Skeletal muscle cell (primary cell): ENCODE results near the gene UBALD2.
"Not testable (repeated sequence)": the region's sequence is repeated elsewhere in the genome, so short reads cannot be mapped to it uniquely, and the experiment has no call there.

Experiments
- DNase-seq: peaks from one replicate; pipeline ENCODE4 v3.0.0-alpha.2; 2010; ENCODE audit warnings: low read depth
- H3K4me3 ChIP-seq: 2 replicates; pipeline ENCODE4 v1.5.1; 2011; ENCODE audit warnings: low read depth, mild to moderate bottlenecking, control low read depth, low read length, moderate library complexity

Gene UBALD2

GRCh38 chr17:76264755-76265623, at the start of gene UBALD2:
TSS of gene UBALD2 (plus strand) at chr17:76265348. CDS start at chr17:76265506, 158 bp downstream.
- H3K4me3 ChIP-seq: peak within 1 kb of the TSS; percentile 70
- peak; percentile 99 for DNase-seq

DNA sequence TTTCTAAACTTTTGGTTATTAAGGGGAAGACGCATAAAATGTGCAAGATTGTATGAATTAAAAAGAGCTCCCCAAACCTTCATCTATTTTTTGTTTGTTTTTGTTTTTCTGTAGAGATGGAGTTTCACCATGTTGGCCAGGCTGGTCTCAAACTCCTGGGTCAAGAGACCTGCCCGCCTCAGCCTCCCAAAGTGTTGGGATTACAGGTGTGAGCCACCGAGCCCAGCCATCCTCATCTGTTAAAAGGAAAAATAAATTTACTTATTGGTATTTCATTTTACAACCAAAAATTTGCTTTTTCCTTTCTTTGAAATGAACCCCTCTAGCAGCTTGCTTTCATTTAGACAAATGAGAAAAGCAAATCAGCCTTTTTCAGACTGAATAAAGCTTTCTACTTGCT, 48.1 kb upstream of the UBALD2 start:
- DNase-seq: no peak
- H3K4me3 ChIP-seq: no peak overlapping the region

GRCh38 chr17:76219670-76220383, 45.3 kb upstream of the UBALD2 start:
- DNase-seq: no peak
- H3K4me3 ChIP-seq: no peak overlapping the region

DNA sequence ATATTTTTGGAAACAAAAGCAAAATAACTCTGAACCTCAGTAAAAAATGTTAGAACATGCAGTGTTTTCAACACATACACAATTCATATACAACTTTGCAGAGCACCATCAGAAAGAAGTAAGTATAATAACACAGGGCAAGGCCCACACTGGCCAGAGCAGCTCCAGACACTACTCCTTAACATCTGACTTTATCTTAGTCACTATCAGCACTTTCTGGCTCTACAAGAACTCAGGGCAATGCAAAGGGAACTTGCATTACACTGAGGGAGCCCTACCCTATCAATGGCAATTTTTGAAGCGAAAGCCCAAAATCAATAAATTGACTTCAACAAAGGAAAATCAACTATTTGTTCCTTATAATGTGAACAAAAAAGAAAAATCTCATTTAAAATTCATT, 41.3 kb upstream of the UBALD2 start:
- DNase-seq: no peak
- no peak overlapping the region for H3K4me3 ChIP-seq

DNA sequence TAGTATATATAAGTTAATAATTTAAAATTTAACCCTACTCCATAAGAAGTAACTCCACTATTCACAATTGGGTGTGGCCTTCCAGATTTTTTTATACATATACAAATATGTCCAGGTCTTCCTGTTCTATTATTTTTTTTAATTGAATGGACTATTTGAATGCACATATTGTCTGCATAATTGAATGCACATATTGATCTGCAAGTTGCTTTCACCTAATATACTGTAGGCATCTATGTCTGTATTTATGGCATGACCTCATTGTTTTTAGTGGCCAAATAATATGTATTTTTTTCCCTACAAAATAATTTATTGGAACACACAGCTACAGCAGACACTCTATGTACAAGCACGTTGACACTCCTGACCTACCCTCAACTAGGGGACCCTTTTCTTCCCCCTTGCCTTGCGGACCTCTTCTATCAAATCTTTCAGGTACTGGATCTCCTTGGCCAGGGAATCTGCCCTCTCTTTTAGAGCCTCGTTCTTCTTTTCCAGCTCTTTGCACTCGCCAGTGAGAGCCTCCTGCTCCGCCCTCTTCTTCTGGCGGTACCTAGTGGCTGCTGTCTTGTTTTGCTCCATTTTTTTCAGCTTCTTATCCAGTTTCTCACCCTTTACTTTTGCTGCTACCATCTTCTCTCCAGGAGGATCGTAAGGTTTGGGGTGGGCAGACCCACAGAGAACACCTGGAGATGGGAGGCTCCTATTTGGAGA, 39.6 kb upstream of the UBALD2 start:
- not testable (repeated sequence) for H3K4me3 ChIP-seq, DNase-seq

DNA sequence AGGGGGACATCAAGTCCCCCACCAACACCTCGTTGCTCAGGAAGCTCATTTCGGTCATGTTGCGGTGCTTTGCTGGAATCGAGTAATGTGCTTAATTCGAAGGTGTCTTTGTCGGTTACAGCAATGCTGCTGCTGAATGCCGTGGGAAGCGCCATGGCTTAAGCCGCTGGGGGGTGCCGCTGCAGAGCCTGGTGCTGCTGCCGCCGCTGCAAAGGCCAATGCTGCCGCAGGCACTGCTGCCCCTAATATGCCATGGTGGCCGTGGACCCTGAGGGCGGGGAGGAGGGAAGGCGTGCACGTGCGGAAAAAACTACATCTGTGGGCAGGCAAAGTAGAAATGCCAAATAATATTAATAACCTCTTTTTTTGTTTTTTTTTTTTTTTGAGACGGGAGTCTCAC, 38.4 kb upstream of the UBALD2 start:
- not testable (repeated sequence) for H3K4me3 ChIP-seq, DNase-seq

DNA sequence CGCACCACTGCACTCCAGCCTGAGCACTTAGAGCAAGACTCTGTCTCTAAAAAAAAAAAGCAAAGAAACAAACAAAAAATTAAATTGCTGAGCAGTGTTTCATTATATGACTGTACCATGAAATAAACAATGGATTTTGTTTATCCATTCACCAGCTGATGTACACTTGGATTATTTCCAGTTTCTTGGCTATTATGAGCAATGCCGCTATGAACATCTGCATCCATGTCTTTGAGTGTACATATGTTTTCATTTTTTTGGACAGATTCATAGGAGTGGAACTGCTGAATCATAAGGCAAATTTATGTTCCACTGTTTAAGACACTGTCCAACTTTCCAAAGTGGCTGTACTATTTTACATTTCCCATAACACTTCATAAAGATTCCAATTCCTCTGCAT, 32.8 kb upstream of the UBALD2 start:
- H3K4me3 ChIP-seq: no peak overlapping the region
- no peak for DNase-seq

GRCh38 chr17:76233588-76234353, 31.4 kb upstream of the UBALD2 start:
- H3K4me3 ChIP-seq: no peak overlapping the region
- no peak for DNase-seq

DNA sequence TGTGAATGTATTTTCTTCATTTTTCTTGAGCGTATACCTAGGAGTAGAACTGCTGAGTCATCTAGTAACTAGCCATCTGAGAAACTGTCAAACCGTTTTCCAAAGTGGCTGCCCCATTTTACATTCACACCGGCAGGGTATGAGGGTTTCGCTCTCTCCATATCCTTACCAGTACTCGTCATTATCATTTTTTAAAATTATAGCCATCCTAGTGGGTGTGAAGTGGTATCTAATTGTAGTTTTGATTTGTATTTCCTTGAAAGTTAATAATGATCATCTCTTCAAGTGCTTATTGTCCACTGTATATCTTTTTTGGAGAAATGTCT, 30.8 kb upstream of the UBALD2 start:
- DNase-seq: no peak
- no peak overlapping the region for H3K4me3 ChIP-seq

DNA sequence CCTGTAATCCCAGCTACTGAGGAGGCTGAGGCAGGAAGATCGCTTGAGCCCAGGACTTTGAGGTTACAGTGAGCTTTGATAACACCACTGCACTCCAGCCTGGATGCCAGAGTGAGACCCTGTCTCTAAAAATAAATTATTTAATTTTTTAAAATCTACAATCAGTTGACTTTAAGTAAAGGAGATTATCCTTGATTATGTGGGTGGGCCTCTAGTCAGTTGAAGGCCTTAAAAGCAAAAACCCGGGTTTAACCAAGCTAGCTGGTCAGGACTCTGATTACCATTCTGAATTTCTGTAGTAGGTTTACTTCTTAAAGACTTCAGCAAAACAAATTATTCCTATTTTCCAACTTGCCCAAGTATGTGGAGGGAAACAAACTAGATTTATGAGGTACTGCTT, 29.3 kb upstream of the UBALD2 start:
- H3K4me3 ChIP-seq: no peak overlapping the region
- no peak for DNase-seq

GRCh38 chr17:76236603-76237002, 28.5 kb upstream of the UBALD2 start:
- no peak for DNase-seq
- H3K4me3 ChIP-seq: no peak overlapping the region

- DNase-seq: no peak
- no peak overlapping the region for H3K4me3 ChIP-seq
These were observed 27.3 kb upstream of the UBALD2 start for GRCh38 chr17:76237859-76238313.

DNA sequence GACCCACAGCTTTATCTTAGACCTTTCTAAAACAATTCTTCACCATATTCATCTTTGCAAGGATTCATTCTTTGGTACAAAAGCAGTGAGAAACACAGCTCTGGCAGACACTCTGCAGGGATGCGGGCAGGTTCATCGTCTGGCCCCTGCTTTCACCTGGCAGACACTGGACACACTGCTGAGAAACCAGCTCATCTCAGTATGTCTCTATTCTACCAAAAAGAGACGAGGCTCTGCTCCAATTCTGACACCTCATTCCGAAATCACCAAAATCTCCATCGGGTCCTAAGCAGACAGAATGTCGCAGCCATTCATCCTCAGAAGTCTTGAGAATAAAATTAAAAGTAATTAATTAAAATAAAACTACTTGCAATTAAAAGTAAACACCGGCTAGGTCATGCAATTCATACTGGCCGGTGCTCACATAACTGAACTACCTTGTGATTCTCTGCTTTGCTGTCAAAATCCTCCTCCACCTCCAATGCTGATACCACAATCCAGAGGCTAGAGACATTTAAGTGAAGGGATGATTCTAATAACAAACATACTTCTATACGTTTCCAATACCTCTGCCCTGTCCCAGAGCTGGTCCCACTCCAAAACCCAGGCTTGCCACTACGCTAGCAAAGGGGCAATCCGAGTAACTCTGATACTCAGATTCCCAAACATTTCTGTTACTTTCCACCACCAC, 26.2 kb upstream of the UBALD2 start:
- DNase-seq: no peak
- H3K4me3 ChIP-seq: no peak overlapping the region

DNA sequence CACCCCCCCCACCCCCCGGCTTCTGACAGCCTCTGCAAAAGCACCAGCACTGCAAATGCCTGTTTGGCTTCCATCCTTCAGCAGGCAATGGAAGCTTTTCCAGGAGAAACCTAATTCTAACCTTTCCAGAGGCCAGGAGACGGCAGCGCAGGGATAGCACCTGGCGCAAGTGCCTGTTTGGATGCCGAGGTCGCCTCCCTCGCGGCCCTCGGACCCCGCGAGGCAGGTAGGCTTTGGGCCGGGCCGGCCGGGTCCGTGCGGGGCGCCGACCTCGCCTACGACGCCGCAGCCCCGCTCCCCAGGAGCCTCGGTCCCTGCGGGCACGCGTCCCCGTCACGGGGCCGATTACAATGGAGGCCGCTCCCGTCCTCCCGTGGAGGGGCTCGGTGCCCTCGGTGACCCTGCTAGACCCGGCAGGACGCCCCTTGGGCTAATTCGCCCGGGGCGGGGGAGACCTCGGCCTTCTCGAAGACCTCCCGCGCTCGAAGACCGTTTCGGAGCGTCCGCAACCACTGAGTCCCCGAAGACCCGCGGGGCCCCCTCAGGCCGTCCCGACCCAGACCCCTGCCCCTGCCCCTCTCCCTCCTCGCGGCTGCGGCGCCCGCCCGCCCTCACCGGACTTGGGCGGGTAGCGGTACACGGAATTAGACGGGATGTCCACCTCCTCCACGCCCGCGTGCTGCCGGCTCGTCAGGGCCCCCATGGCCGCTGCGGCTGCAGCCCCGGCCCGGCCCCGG, 25.4 kb upstream of the UBALD2 start:
- peak overlapping the region; percentile 35 for H3K4me3 ChIP-seq
- no peak for DNase-seq

- no peak for DNase-seq
These were observed 24.5 kb upstream of the UBALD2 start, which contains the start of gene RNF157 for GRCh38 chr17:76240461-76241203. TSS of gene RNF157 (minus strand) at chr17:76240493. CDS start at chr17:76240240, 253 bp downstream.

GRCh38 chr17:76241204-76241538, 24.0 kb upstream of the UBALD2 start:
- no peak for DNase-seq
- H3K4me3 ChIP-seq: peak overlapping the region; percentile 60

More at GRCh38 chr17:76240461-76241203, 24.5 kb upstream of the UBALD2 start, which contains the start of gene RNF157:
- peak within 1 kb of the TSS; percentile 60 for H3K4me3 ChIP-seq

GRCh38 chr17:76241691-76242255, 23.4 kb upstream of the UBALD2 start:
- no peak for DNase-seq
- H3K4me3 ChIP-seq: no peak overlapping the region
